Kidney glomerular epithelial cell (primary cell): ENCODE data around the gene HJURP.
"Not testable (repeated sequence)": the region's sequence is repeated elsewhere in the genome, so short reads cannot be mapped to it uniquely, and the experiment has no call there.

ENCODE experiments used
- DNase-seq: peaks from one replicate; lab custom pipeline; 2025; lab: John Stamatoyannopoulos, UW

Gene HJURP

GRCh38 chr2:233854241-233854981 lies at the start of gene HJURP:
Gene HJURP (minus strand): TSS chr2:233854535. CDS start chr2:233854500, 35 bp downstream.
- DNase-seq: peak; percentile 98

GRCh38 chr2:233901884-233902283 lies 47.5 kb upstream of the HJURP start:
- DNase-seq: no peak

- DNase-seq: no peak
These were observed 47.0 kb upstream of the HJURP start for GRCh38 chr2:233901367-233901766.

GRCh38 chr2:233896253-233896652 lies 41.9 kb upstream of the HJURP start:
- DNase-seq: peak; percentile 15

- DNase-seq: no peak
These were observed 38.5 kb upstream of the HJURP start for GRCh38 chr2:233892793-233893192.

- no peak for DNase-seq
These were observed 28.0 kb upstream of the HJURP start for GRCh38 chr2:233882353-233882752.

GRCh38 chr2:233872125-233872524 lies 17.8 kb upstream of the HJURP start:
- DNase-seq: not testable (repeated sequence)

- no peak for DNase-seq
These were observed 17.1 kb upstream of the HJURP start for GRCh38 chr2:233871432-233871831.

GRCh38 chr2:233867993-233868532 lies 13.7 kb upstream of the HJURP start, which contains the start of gene MSL3B:
Gene MSL3B (minus strand): TSS chr2:233868386.
- DNase-seq: no peak

- no peak for DNase-seq
These were observed 12.1 kb upstream of the HJURP start for GRCh38 chr2:233866479-233866878.

GRCh38 chr2:233865838-233866237 lies 11.5 kb upstream of the HJURP start:
- no peak for DNase-seq

GRCh38 chr2:233862261-233862768 lies 8.0 kb upstream of the HJURP start:
- DNase-seq: no peak

- no peak for DNase-seq
These were observed 4.0 kb upstream of the HJURP start for GRCh38 chr2:233858331-233858730.

- DNase-seq: no peak
These were observed 3.3 kb upstream of the HJURP start for GRCh38 chr2:233857511-233858141.

- DNase-seq: no peak
These were observed 1.8 kb upstream of the HJURP start for GRCh38 chr2:233856184-233856583.

- no peak for DNase-seq
These were observed 1.0 kb upstream of the HJURP start for GRCh38 chr2:233855345-233855744.

GRCh38 chr2:233853883-233854240 lies 473 bp downstream of the HJURP start:
- no peak for DNase-seq

- no peak for DNase-seq
These were observed 982 bp downstream of the HJURP start for GRCh38 chr2:233853353-233853752.

GRCh38 chr2:233852056-233852455 lies 2.3 kb downstream of the HJURP start:
- DNase-seq: no peak

- no peak for DNase-seq
These were observed 3.2 kb downstream of the HJURP start for GRCh38 chr2:233851169-233851568.

- no peak for DNase-seq
These were observed 3.6 kb downstream of the HJURP start for GRCh38 chr2:233850745-233851144.

GRCh38 chr2:233849607-233850271 lies 4.6 kb downstream of the HJURP start:
- DNase-seq: no peak

GRCh38 chr2:233848276-233848675 lies 6.1 kb downstream of the HJURP start:
- no peak for DNase-seq
